OCI-LY1 (cell line): Measurements from ENCODE around the gene KLF1.

Source experiments
- EZH2 ChIP-seq: fragments of 200-600 bp; sonication (generic), shearing (Covaris generic); IDR thresholded peaks from 2 replicates; pipeline ENCODE4 v1.8.0; 2017; ENCODE audit warnings: borderline replicate concordance, mixed run types, mild to moderate bottlenecking, antibody characterized with exemption, low read length, moderate library complexity, mixed read lengths
- TF ChIP-seq, protein P1 (sequence below): fragments of 200-600 bp; sonication (generic), shearing (Covaris generic); IDR thresholded peaks from 2 replicates; pipeline ENCODE4 v1.5.1; 2017; ENCODE audit warnings: mild to moderate bottlenecking, antibody characterized with exemption, low read length, moderate library complexity, mixed read lengths

DNA sequence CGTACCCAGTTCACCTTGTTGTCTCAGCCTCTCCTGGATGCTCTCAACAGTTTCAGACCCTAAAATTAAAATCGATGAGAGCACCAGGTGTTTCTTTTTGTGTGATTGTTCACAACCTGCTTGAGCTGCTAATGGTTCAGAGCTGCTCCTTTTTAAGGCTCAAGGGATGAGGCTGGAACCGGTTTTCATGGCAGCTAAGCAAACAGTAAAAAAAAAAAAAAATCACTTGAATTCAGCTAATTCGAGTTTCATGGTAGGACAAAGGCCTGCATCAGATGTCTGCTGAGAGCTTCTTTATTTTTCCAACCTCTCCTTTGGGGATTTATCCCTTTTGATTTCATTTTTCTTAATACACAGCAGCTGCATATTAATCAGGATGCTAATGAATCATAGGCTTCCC, 25.6 kb upstream of the KLF1 start:
- TF ChIP-seq, protein P1, sequence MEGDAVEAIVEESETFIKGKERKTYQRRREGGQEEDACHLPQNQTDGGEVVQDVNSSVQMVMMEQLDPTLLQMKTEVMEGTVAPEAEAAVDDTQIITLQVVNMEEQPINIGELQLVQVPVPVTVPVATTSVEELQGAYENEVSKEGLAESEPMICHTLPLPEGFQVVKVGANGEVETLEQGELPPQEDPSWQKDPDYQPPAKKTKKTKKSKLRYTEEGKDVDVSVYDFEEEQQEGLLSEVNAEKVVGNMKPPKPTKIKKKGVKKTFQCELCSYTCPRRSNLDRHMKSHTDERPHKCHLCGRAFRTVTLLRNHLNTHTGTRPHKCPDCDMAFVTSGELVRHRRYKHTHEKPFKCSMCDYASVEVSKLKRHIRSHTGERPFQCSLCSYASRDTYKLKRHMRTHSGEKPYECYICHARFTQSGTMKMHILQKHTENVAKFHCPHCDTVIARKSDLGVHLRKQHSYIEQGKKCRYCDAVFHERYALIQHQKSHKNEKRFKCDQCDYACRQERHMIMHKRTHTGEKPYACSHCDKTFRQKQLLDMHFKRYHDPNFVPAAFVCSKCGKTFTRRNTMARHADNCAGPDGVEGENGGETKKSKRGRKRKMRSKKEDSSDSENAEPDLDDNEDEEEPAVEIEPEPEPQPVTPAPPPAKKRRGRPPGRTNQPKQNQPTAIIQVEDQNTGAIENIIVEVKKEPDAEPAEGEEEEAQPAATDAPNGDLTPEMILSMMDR: no peak
- TF ChIP-seq EZH2: no peak
